BLaER1 treated with 17β-estradiol and CSF1 and Interleukin-3, amounts not matched to agents 10 nM and 100 nM (cell line): ENCODE results near the gene KIRREL3.
A peak's percentile ranks its signal among the peaks of the same experiment; 100 is the strongest.

ENCODE experiments used
- H3K27ac ChIP-seq, 11 experiments: shearing (Covaris generic); formaldehyde crosslinking; 2 replicates each; pipeline ENCODE4 v1.8.1; 2022
- H3K27me3 ChIP-seq, 11 experiments: shearing (Covaris generic); formaldehyde crosslinking; 2 replicates each; pipeline ENCODE4 v1.8.1; 2022
- H3K36me3 ChIP-seq, 11 experiments: shearing (Covaris generic); formaldehyde crosslinking; 2 replicates each; pipeline ENCODE4 v1.8.1; 2022
- H3K4me1 ChIP-seq, 10 experiments: shearing (Covaris generic); formaldehyde crosslinking; 2 replicates each; pipeline ENCODE4 v1.8.1; 2022
- H3K4me2 ChIP-seq, 11 experiments: shearing (Covaris generic); formaldehyde crosslinking; 2 replicates each; pipeline ENCODE4 v1.8.1; 2022
- H3K4me3 ChIP-seq, 10 experiments: shearing (Covaris generic); formaldehyde crosslinking; 2 replicates each; pipeline ENCODE4 v1.8.1; 2022
- H3K9ac ChIP-seq, 11 experiments: shearing (Covaris generic); formaldehyde crosslinking; 2 replicates each; pipeline ENCODE4 v1.8.1; 2022
- H3K9me3 ChIP-seq, 11 experiments: shearing (Covaris generic); formaldehyde crosslinking; replicated peaks in 1 of 11; 2 replicates each; pipeline ENCODE4 v1.8.1; 2022
- H4K20me1 ChIP-seq, 11 experiments: shearing (Covaris generic); formaldehyde crosslinking; 2 replicates each; pipeline ENCODE4 v1.8.1; 2022
- Cebpa-rat ChIP-seq, 11 experiments: shearing (Covaris generic); IDR thresholded peaks; 2 replicates each; pipeline ENCODE4 v1.8.1; 2022

Gene KIRREL3

GRCh38 chr11:126630893-126631798, 369.4 kb downstream of the KIRREL3 start:
- Histone ChIP-seq H4K20me1 (no peaks in the 10 kb centered on the region), H3K4me1 (peaks cover 16 to 40% (median 34%) of the 10 kb centered on the region in 10 experiments), H3K27me3 (no peaks in the 10 kb centered on the region; a peak in 1 of 22 replicates), H3K4me3 (no peak overlapping the region), H3K4me2 (peak overlapping the region in 7 of 11 experiments; percentile 15 to 51 (median 34); a peak in 9 of 22 replicates), H3K9ac (no peak overlapping the region), H3K27ac (no peak overlapping the region), H3K36me3 (no peaks in the 10 kb centered on the region), H3K9me3 (no peaks in the 10 kb centered on the region; a peak in 1 of 22 replicates)
- no peak for TF ChIP-seq Cebpa-rat (IDR thresholded peaks at IDR 0.05)

- Histone ChIP-seq H3K27ac (no peak overlapping the region), H3K9ac (no peak overlapping the region), H3K4me1 (peaks cover 10 to 40% (median 33%) of the 10 kb centered on the region in 10 experiments; a peak in 19 of 20 replicates), H3K4me2 (0 out of 22 replicates have a peak overlapping the region, but pooled peaks of 1 of the 11 experiments have one; percentile 4), H3K27me3 (no peaks in the 10 kb centered on the region; a peak in 1 of 22 replicates), H3K4me3 (no peak overlapping the region), H3K9me3 (no peaks in the 10 kb centered on the region; a peak in 1 of 22 replicates), H4K20me1 (no peaks in the 10 kb centered on the region), H3K36me3 (no peaks in the 10 kb centered on the region)
- no peak for TF ChIP-seq Cebpa-rat (IDR thresholded peaks at IDR 0.05)
Measured at GRCh38 chr11:126630488-126630887, 370.1 kb downstream of the KIRREL3 start.

- no peak for TF ChIP-seq Cebpa-rat (IDR thresholded peaks at IDR 0.05)
- H3K4me3 ChIP-seq = no peak overlapping the region
- peak overlapping the region in 3 of 11 experiments; percentile 34 to 53 (median 37); a peak in 3 of 22 replicates for H3K27ac ChIP-seq
- H3K4me1 ChIP-seq = peaks cover 5 to 40% (median 33%) of the 10 kb centered on the region in 10 experiments; a peak in 18 of 20 replicates
- H3K9me3 ChIP-seq = no peaks in the 10 kb centered on the region
- no peaks in the 10 kb centered on the region for H4K20me1 ChIP-seq
- no peaks in the 10 kb centered on the region for H3K27me3 ChIP-seq
- H3K36me3 ChIP-seq = no peaks in the 10 kb centered on the region
- H3K9ac ChIP-seq = no peak overlapping the region
- peak overlapping the region in 10 of 11 experiments; percentile 1 to 77 (median 66); a peak in 18 of 22 replicates for H3K4me2 ChIP-seq
Measured at GRCh38 chr11:126628790-126629621, 371.6 kb downstream of the KIRREL3 start.

GRCh38 chr11:126628450-126628789, 372.1 kb downstream of the KIRREL3 start:
- Histone ChIP-seq H4K20me1 (no peaks in the 10 kb centered on the region), H3K4me2 (peak overlapping the region in 9 of 11 experiments; percentile 1 to 77 (median 66); a peak in 16 of 22 replicates), H3K9ac (0 out of 22 replicates have a peak overlapping the region, but pooled peaks of 1 of the 11 experiments have one; percentile 0), H3K4me3 (no peak overlapping the region), H3K27me3 (no peaks in the 10 kb centered on the region), H3K4me1 (peaks cover 4 to 40% (median 33%) of the 10 kb centered on the region in 10 experiments; a peak in 18 of 20 replicates), H3K36me3 (no peaks in the 10 kb centered on the region), H3K27ac (peak overlapping the region in 3 of 11 experiments; percentile 8 to 37 (median 19); a peak in 2 of 22 replicates), H3K9me3 (no peaks in the 10 kb centered on the region)
- TF ChIP-seq Cebpa-rat (IDR thresholded peaks at IDR 0.05) = no peak

- H3K4me1 ChIP-seq = peaks cover 0 to 38% (median 32%) of the 10 kb centered on the region in 10 experiments; a peak in 17 of 20 replicates
- no peak overlapping the region for H3K4me3 ChIP-seq
- H4K20me1 ChIP-seq = no peaks in the 10 kb centered on the region
- peak overlapping the region in 1 of 11 experiments; percentile 4; a peak in 1 of 22 replicates for H3K27ac ChIP-seq
- no peaks in the 10 kb centered on the region for H3K36me3 ChIP-seq
- H3K9ac ChIP-seq = no peak overlapping the region
- TF ChIP-seq Cebpa-rat (IDR thresholded peaks at IDR 0.05) = no peak
- peak overlapping the region in 3 of 11 experiments; percentile 66 to 73 (median 73); a peak in 2 of 22 replicates for H3K4me2 ChIP-seq
- no peaks in the 10 kb centered on the region for H3K27me3 ChIP-seq
- no peaks in the 10 kb centered on the region for H3K9me3 ChIP-seq
Measured at GRCh38 chr11:126627421-126627820, 373.1 kb downstream of the KIRREL3 start.

- no peak for TF ChIP-seq Cebpa-rat (IDR thresholded peaks at IDR 0.05)
- Histone ChIP-seq H3K9ac (no peak overlapping the region), H4K20me1 (no peaks in the 10 kb centered on the region), H3K4me1 (peaks cover 0 to 20% (median 17%) of the 10 kb centered on the region in 10 experiments; a peak in 17 of 20 replicates), H3K9me3 (no peaks in the 10 kb centered on the region), H3K27me3 (no peaks in the 10 kb centered on the region), H3K4me3 (no peak overlapping the region), H3K36me3 (no peaks in the 10 kb centered on the region), H3K4me2 (no peak overlapping the region), H3K27ac (no peak overlapping the region)
Measured at GRCh38 chr11:126624506-126624905, 376.1 kb downstream of the KIRREL3 start.

- no peak overlapping the region for H3K9ac ChIP-seq
- peaks cover 7 to 18% (median 12%) of the 10 kb centered on the region in 10 experiments; a peak in 18 of 20 replicates for H3K4me1 ChIP-seq
- H3K9me3 ChIP-seq = no peaks in the 10 kb centered on the region
- no peaks in the 10 kb centered on the region for H3K27me3 ChIP-seq
- no peak overlapping the region for H3K4me3 ChIP-seq
- no peak overlapping the region for H3K4me2 ChIP-seq
- TF ChIP-seq Cebpa-rat (IDR thresholded peaks at IDR 0.05) = no peak
- H4K20me1 ChIP-seq = no peaks in the 10 kb centered on the region
- H3K36me3 ChIP-seq = no peaks in the 10 kb centered on the region
- H3K27ac ChIP-seq = no peak overlapping the region
Measured at GRCh38 chr11:126619516-126619915, 381.1 kb downstream of the KIRREL3 start.

- H4K20me1 ChIP-seq = no peaks in the 10 kb centered on the region
- H3K9me3 ChIP-seq = no peaks in the 10 kb centered on the region
- H3K4me2 ChIP-seq = peak overlapping the region; percentile 20 to 78 (median 64); a peak in 21 of 22 replicates
- no peaks in the 10 kb centered on the region for H3K27me3 ChIP-seq
- no peak overlapping the region for H3K4me3 ChIP-seq
- peak overlapping the region in 3 of 11 experiments; percentile 15 to 47 (median 42); a peak in 2 of 22 replicates for H3K9ac ChIP-seq
- no peaks in the 10 kb centered on the region for H3K36me3 ChIP-seq
- peaks cover 7 to 18% (median 12%) of the 10 kb centered on the region in 10 experiments; a peak in 18 of 20 replicates for H3K4me1 ChIP-seq
- peak overlapping the region in 4 of 11 experiments; percentile 58 to 69 (median 62); a peak in 7 of 22 replicates for H3K27ac ChIP-seq
- peak in 4 of 11 experiments; percentile 55 to 87 (median 70); a peak in 7 of 22 replicates for TF ChIP-seq Cebpa-rat (IDR thresholded peaks at IDR 0.05)
Measured at GRCh38 chr11:126615845-126616244, 384.7 kb downstream of the KIRREL3 start.
